ENCODE measurements around the gene CELF3. TPM values are rescaled to one million over a fixed set of nuclear protein-coding genes. Genes with fewer than 3 reads are reported as not detected.

The CELF3 gene
- total RNA-seq, 1 donor from 2014 or later: 0.17 TPM

GRCh38 chr1:151655371-151655770 lies 61.2 kb downstream of the CELF3 start:
- Histone ChIP-seq H4K20me1 (ENCODE audit: low read depth) (no peaks in the 10 kb centered on the region), H3K79me2 (ENCODE audit: low read depth) (peaks cover 28% of the 10 kb centered on the region), H3K27me3 (no peaks in the 10 kb centered on the region), H3K4me2 (no peak overlapping the region), H3K4me3 (no peak overlapping the region), H2AFZ (replicated peaks) (no peak overlapping the region), H3K27ac (no peak overlapping the region), H3F3A (ENCODE audit: low read depth) (peaks cover under 1% of the 10 kb centered on the region), H3K36me3 (no peaks in the 10 kb centered on the region), H3K9ac (no peak overlapping the region), H3K9me3 (ENCODE audit: low read depth) (no peaks in the 10 kb centered on the region), H3K4me1 (no peaks in the 10 kb centered on the region)
- no peaks in the 10 kb centered on the region for H3K27me3 Mint-ChIP-seq (ENCODE audit: insufficient read depth, low read depth)
- no peaks in the 10 kb centered on the region for H3K4me1 Mint-ChIP-seq
- DNase-seq (ENCODE audit: low spot score): no peak
- no peak for TF ChIP-seq CTCF (IDR thresholded peaks at IDR 0.05)
- no peak for TF ChIP-seq EZH2phosphoT487 (IDR thresholded peaks at IDR 0.05)
- peaks cover 31% of the 10 kb centered on the region for H3K36me3 Mint-ChIP-seq
- no peak overlapping the region for H3K27ac Mint-ChIP-seq
- H3K9me3 Mint-ChIP-seq: peaks cover 16% of the 10 kb centered on the region
- no peak overlapping the region for H3K4me3 Mint-ChIP-seq

DNA sequence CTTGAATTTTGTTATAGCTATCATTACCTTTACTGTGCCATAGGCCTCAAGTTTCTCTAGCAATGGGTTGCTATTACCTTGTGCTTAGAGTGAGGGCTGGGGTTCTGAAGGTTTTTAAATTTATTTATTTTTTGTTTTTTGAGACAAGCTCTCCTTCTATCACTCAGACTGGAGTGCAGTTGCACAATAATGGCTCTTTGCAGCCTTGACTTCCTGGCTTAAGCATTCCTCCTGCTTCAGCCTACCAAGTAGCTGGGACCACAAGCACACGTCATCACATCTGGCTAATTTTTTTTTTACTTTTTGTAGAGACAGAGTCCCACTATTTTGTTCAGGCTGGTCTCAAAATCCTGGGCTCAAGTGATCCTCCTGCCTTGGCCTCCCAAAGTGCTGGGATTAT lies 63.2 kb downstream of the CELF3 start:
- Mint-ChIP-seq H3K36me3 (peaks cover 35% of the 10 kb centered on the region), H3K4me3 (no peak overlapping the region), H3K27ac (no peak overlapping the region), H3K4me1 (no peaks in the 10 kb centered on the region), H3K27me3 (ENCODE audit: insufficient read depth, low read depth) (no peaks in the 10 kb centered on the region), H3K9me3 (peaks cover 26% of the 10 kb centered on the region)
- H3K4me2 ChIP-seq: no peak overlapping the region
- H3K4me3 ChIP-seq: no peak overlapping the region
- no peak overlapping the region for H3K9ac ChIP-seq
- H3F3A ChIP-seq (ENCODE audit: low read depth): peaks cover 3% of the 10 kb centered on the region
- no peaks in the 10 kb centered on the region for H3K27me3 ChIP-seq
- no peaks in the 10 kb centered on the region for H3K4me1 ChIP-seq
- TF ChIP-seq EZH2 (IDR thresholded peaks at IDR 0.05): no peak
- no peak for TF ChIP-seq EZH2phosphoT487 (IDR thresholded peaks at IDR 0.05)
- TF ChIP-seq CTCF (IDR thresholded peaks at IDR 0.05): no peak
- DNase-seq (ENCODE audit: low spot score): no peak
- H3K27ac ChIP-seq: no peak overlapping the region
- no peaks in the 10 kb centered on the region for H4K20me1 ChIP-seq (ENCODE audit: low read depth)
- no peak overlapping the region for H2AFZ ChIP-seq (replicated peaks)
- peaks cover 37% of the 10 kb centered on the region for H3K79me2 ChIP-seq (ENCODE audit: low read depth)
- no peaks in the 10 kb centered on the region for H3K9me3 ChIP-seq (ENCODE audit: low read depth)
- H3K36me3 ChIP-seq: no peaks in the 10 kb centered on the region

Small RNAs within 50 kb of the gene (small RNA-seq; reads per million reads assigned to genes)
- gene RNU6-662P: not detected

Other genes with a start within 250 kb of the CELF3 start
- gene CGN, start 205.4 kb downstream of the CELF3 start, total RNA-seq (ENCODE audit: low replicate concordance): 5.4 and 12.4 TPM in 2 replicates
- 9.3 and 10.0 TPM in 2 replicates for gene TUFT1, start 176.5 kb downstream of the CELF3 start, total RNA-seq (ENCODE audit: low replicate concordance)
- gene SNX27, start 104.8 kb downstream of the CELF3 start, total RNA-seq (ENCODE audit: low replicate concordance): 30.5 and 34.1 TPM in 2 replicates
- gene RIIAD1, start 4.7 kb upstream of the CELF3 start, total RNA-seq (ENCODE audit: low replicate concordance): not detected in 2 replicates
- gene MRPL9, start 46.7 kb upstream of the CELF3 start, total RNA-seq (ENCODE audit: low replicate concordance): 86.4 and 91.0 TPM in 2 replicates
- gene TDRKH, start 73.7 kb upstream of the CELF3 start, total RNA-seq (ENCODE audit: low replicate concordance): 26.3 and 30.4 TPM in 2 replicates
- not detected in 2 replicates for gene LINGO4, start 88.6 kb upstream of the CELF3 start, total RNA-seq (ENCODE audit: low replicate concordance)
- gene RORC, start 115.0 kb upstream of the CELF3 start, total RNA-seq (ENCODE audit: low replicate concordance): not detected in 2 replicates
- 0.12 TPM in 1 of 2 replicates, not detected in the other for gene C2CD4D, start 123.0 kb upstream of the CELF3 start, total RNA-seq (ENCODE audit: low replicate concordance)
- gene THEM5, start 136.9 kb upstream of the CELF3 start, total RNA-seq (ENCODE audit: low replicate concordance): not detected in 2 replicates
- gene THEM4, start 192.7 kb upstream of the CELF3 start, total RNA-seq (ENCODE audit: low replicate concordance): 12.4 and 14.1 TPM in 2 replicates